Measurements from ENCODE around the gene ARSI.

The ARSI gene

DNA sequence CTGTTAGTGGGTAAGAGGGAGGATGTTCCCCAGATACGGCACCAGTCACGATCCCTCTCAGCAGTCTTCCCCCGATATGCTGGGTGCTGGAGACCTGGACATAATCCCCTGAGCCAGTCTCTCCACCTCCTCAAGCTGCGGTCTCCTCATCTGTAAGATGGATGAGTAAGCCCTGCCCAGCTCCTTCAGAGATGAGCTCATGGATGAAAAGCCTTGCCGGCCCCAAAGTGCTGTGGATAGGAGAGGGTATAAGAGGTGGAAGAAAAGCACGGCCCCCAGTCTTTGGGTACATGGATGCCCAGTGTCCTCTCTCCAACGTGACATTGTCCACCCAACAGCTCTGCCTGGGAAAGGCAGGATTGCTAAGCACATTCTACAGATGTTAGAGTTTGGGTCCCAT, 17.6 kb downstream of the ARSI start:
- Histone ChIP-seq H3K36me3 (no peaks in the 10 kb centered on the region), H3K4me1 (ENCODE audit: control insufficient read depth in 1 of 2, insufficient read depth in 1 of 2, low read depth in 1 of 2, low read length in 1 of 2) (no peaks in the 10 kb centered on the region), H3K9me3 (no peaks in the 10 kb centered on the region), H3K27ac (no peak overlapping the region), H3K27me3 (peaks cover 14% of the 10 kb centered on the region), H3K4me3 (ENCODE audit: low read depth in 1 of 2, low read length in 1 of 2) (no peak overlapping the region)
- TF ChIP-seq, protein P1, sequence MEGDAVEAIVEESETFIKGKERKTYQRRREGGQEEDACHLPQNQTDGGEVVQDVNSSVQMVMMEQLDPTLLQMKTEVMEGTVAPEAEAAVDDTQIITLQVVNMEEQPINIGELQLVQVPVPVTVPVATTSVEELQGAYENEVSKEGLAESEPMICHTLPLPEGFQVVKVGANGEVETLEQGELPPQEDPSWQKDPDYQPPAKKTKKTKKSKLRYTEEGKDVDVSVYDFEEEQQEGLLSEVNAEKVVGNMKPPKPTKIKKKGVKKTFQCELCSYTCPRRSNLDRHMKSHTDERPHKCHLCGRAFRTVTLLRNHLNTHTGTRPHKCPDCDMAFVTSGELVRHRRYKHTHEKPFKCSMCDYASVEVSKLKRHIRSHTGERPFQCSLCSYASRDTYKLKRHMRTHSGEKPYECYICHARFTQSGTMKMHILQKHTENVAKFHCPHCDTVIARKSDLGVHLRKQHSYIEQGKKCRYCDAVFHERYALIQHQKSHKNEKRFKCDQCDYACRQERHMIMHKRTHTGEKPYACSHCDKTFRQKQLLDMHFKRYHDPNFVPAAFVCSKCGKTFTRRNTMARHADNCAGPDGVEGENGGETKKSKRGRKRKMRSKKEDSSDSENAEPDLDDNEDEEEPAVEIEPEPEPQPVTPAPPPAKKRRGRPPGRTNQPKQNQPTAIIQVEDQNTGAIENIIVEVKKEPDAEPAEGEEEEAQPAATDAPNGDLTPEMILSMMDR (IDR thresholded peaks at IDR 0.05), result no peak

- Histone ChIP-seq H3K27me3 (peaks cover 14% of the 10 kb centered on the region), H3K4me3 (ENCODE audit: low read depth in 1 of 2, low read length in 1 of 2) (no peak overlapping the region), H3K27ac (no peak overlapping the region), H3K9me3 (no peaks in the 10 kb centered on the region), H3K4me1 (ENCODE audit: control insufficient read depth in 1 of 2, insufficient read depth in 1 of 2, low read depth in 1 of 2, low read length in 1 of 2) (no peaks in the 10 kb centered on the region), H3K36me3 (no peaks in the 10 kb centered on the region)
- TF ChIP-seq, protein P1 (IDR thresholded peaks at IDR 0.05), result no peak
Observed at GRCh38 chr5:150284311-150284710, 18.4 kb downstream of the ARSI start.

DNA sequence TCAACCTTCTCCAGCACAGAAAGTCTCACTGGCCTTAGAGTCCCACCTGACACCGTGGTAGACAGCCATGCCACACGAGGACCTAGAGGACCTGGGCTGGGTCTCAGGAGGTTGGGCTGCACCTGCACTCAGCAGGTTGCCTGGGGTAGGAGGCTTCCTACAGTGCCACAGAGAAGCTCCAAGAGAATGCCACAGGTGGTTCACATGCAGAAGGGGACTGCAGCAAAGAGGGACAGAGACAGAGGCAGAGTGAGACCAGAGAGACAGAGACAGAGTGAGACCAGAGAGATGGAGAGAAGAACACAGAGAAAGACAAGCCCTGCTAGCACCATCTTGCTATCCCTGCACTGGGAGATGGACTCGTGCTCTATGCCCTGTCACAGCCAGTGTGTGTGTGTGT, 18.8 kb downstream of the ARSI start:
- no peaks in the 10 kb centered on the region for H3K4me1 ChIP-seq (ENCODE audit: control insufficient read depth in 1 of 2, insufficient read depth in 1 of 2, low read depth in 1 of 2, low read length in 1 of 2)
- no peak overlapping the region for H3K4me3 ChIP-seq (ENCODE audit: low read depth in 1 of 2, low read length in 1 of 2)
- H3K9me3 ChIP-seq, result no peaks in the 10 kb centered on the region
- H3K36me3 ChIP-seq, result no peaks in the 10 kb centered on the region
- TF ChIP-seq, protein P1 (IDR thresholded peaks at IDR 0.05), result no peak
- H3K27me3 ChIP-seq, result peaks cover 12% of the 10 kb centered on the region
- H3K27ac ChIP-seq, result no peak overlapping the region

DNA sequence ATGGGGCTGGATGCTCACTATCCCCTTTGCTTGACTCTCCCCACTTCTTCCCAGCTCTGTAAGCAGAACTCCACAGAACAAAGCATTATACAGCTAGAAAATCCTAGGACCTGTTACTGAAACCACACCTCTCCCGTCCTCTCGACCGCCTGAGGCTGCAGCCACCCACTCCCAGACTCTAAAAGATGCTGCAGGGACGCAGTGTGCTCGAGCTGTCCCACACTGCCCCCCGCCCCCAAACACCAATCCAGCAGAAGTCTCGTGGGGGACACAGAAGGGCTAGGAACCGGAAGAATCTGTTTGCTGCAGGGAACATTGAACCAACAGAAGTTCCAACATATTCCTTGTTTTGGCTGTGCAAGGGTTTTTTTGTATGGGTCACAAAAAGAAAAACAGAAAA, 20.7 kb downstream of the ARSI start:
- Histone ChIP-seq H3K4me3 (ENCODE audit: low read depth in 1 of 2, low read length in 1 of 2) (no peak overlapping the region), H3K27me3 (peaks cover 12% of the 10 kb centered on the region), H3K36me3 (no peaks in the 10 kb centered on the region), H3K9me3 (no peaks in the 10 kb centered on the region), H3K4me1 (ENCODE audit: control insufficient read depth in 1 of 2, insufficient read depth in 1 of 2, low read depth in 1 of 2, low read length in 1 of 2) (no peaks in the 10 kb centered on the region), H3K27ac (no peak overlapping the region)
- TF ChIP-seq, protein P1 (IDR thresholded peaks at IDR 0.05), result no peak

GRCh38 chr5:150279330-150280020, 23.2 kb downstream of the ARSI start:
- H3K4me3 ChIP-seq (ENCODE audit: low read depth in 1 of 2, low read length in 1 of 2), result no peak overlapping the region
- H3K4me1 ChIP-seq (ENCODE audit: control insufficient read depth in 1 of 2, insufficient read depth in 1 of 2, low read depth in 1 of 2, low read length in 1 of 2), result no peaks in the 10 kb centered on the region
- no peak overlapping the region for H3K27ac ChIP-seq
- H3K27me3 ChIP-seq, result peaks cover 12% of the 10 kb centered on the region
- TF ChIP-seq, protein P1 (IDR thresholded peaks at IDR 0.05), result no peak
- no peaks in the 10 kb centered on the region for H3K9me3 ChIP-seq
- no peaks in the 10 kb centered on the region for H3K36me3 ChIP-seq
